GM19455 (cell line): ENCODE data around the gene CDK19.

Source experiments
- ATAC-seq: cut with Tn5 transposase; IDR thresholded peaks from one replicate; pipeline ENCODE4 v1.9.1; 2021; ENCODE audit not compliant: unreplicated experiment

CDK19 gene

GRCh38 chr6:110662490-110663211 is 152.6 kb downstream of the CDK19 start:
- no peak for ATAC-seq

- no peak for ATAC-seq
Measured at GRCh38 chr6:110661414-110661813, 153.9 kb downstream of the CDK19 start.

GRCh38 chr6:110660066-110660655 is 155.1 kb downstream of the CDK19 start:
- no peak for ATAC-seq

- no peak for ATAC-seq
Measured at GRCh38 chr6:110658631-110659211, 156.5 kb downstream of the CDK19 start.

- ATAC-seq: no peak
Measured at GRCh38 chr6:110656492-110656891, 158.8 kb downstream of the CDK19 start.

GRCh38 chr6:110655821-110656220 is 159.4 kb downstream of the CDK19 start:
- no peak for ATAC-seq

GRCh38 chr6:110654096-110654820 is 161.0 kb downstream of the CDK19 start:
- ATAC-seq: no peak

GRCh38 chr6:110653381-110653780 is 161.9 kb downstream of the CDK19 start:
- no peak for ATAC-seq

GRCh38 chr6:110652520-110652919 is 162.7 kb downstream of the CDK19 start:
- ATAC-seq: no peak

- no peak for ATAC-seq
Measured at GRCh38 chr6:110650755-110651154, 164.5 kb downstream of the CDK19 start.

- no peak for ATAC-seq
Measured at GRCh38 chr6:110649704-110650103, 165.6 kb downstream of the CDK19 start.

GRCh38 chr6:110646951-110647910 is 168.0 kb downstream of the CDK19 start:
- ATAC-seq: no peak

GRCh38 chr6:110646419-110646698 is 168.9 kb downstream of the CDK19 start:
- no peak for ATAC-seq

- no peak for ATAC-seq
Measured at GRCh38 chr6:110645685-110646418, 169.4 kb downstream of the CDK19 start.

- no peak for ATAC-seq
Measured at GRCh38 chr6:110643175-110643574, 172.1 kb downstream of the CDK19 start.

GRCh38 chr6:110642711-110643110 is 172.6 kb downstream of the CDK19 start:
- no peak for ATAC-seq

GRCh38 chr6:110636781-110637180 is 178.5 kb downstream of the CDK19 start:
- ATAC-seq: no peak

- no peak for ATAC-seq
Measured at GRCh38 chr6:110635096-110635495, 180.2 kb downstream of the CDK19 start.

- no peak for ATAC-seq
Measured at GRCh38 chr6:110633731-110634213, 181.5 kb downstream of the CDK19 start.

- ATAC-seq: no peak
Measured at GRCh38 chr6:110629153-110629552, 186.1 kb downstream of the CDK19 start.
